ENCODE measurements around the gene RAB3GAP1. TPM values are rescaled to one million over a fixed set of nuclear protein-coding genes. Genes with fewer than 3 reads are reported as not detected.
"Not testable (repeated sequence)": the region's sequence is repeated elsewhere in the genome, so short reads cannot be mapped to it uniquely, and the experiment has no call there.

RAB3GAP1 gene
- total RNA-seq, 1 donor from 2014 or later: 25.4 TPM

DNA sequence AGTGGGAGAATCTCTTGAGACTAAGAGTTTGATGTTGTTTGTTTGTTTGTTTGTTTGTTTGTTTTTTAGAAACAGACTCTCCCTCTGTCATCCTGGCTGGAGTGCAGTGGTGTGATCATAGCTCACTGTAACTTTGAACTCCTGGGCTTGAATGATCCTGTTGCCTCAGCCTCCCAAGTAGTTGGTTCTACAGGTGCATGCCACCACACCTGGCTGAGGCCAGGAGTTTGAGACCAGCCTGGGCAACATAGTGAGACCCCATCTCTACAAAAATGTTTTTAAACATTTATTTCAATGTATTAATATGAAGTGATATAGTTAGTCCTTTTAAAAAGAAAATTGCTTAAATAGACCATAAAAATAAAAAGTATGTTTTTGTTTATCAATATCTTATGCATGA, 40.5 kb upstream of the RAB3GAP1 start:
- no peak overlapping the region for H3K4me3 ChIP-seq (ENCODE audit: low read depth, low read length)
- DNase-seq (ENCODE audit: low read depth): no peak
- TF ChIP-seq, protein P1, sequence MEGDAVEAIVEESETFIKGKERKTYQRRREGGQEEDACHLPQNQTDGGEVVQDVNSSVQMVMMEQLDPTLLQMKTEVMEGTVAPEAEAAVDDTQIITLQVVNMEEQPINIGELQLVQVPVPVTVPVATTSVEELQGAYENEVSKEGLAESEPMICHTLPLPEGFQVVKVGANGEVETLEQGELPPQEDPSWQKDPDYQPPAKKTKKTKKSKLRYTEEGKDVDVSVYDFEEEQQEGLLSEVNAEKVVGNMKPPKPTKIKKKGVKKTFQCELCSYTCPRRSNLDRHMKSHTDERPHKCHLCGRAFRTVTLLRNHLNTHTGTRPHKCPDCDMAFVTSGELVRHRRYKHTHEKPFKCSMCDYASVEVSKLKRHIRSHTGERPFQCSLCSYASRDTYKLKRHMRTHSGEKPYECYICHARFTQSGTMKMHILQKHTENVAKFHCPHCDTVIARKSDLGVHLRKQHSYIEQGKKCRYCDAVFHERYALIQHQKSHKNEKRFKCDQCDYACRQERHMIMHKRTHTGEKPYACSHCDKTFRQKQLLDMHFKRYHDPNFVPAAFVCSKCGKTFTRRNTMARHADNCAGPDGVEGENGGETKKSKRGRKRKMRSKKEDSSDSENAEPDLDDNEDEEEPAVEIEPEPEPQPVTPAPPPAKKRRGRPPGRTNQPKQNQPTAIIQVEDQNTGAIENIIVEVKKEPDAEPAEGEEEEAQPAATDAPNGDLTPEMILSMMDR (conservative IDR thresholded peaks at IDR 0.05; ENCODE audit: low read depth, low read length): no peak

DNA sequence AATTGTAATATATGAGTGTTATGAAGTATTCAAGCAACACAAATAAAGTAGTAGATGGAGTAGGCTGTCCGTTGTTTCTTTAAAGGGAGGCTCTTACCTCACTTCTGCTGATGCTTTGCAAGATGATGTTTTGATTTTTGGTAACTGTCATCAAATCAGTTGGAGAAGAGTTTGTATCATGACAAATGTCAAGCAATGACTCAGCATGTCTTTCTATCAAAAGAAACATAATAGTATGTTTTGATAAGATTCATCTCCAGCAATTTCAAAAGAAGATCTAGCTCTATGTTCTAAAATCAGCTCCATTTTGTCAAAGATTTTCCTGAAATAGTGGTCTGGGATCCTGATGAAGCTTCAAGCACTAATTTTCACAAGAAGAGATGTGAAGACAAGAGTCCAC, 30.5 kb upstream of the RAB3GAP1 start:
- TF ChIP-seq, protein P1 (conservative IDR thresholded peaks at IDR 0.05; ENCODE audit: low read depth, low read length): no peak
- no peak for DNase-seq (ENCODE audit: low read depth)
- no peak overlapping the region for H3K4me3 ChIP-seq (ENCODE audit: low read depth, low read length)

DNA sequence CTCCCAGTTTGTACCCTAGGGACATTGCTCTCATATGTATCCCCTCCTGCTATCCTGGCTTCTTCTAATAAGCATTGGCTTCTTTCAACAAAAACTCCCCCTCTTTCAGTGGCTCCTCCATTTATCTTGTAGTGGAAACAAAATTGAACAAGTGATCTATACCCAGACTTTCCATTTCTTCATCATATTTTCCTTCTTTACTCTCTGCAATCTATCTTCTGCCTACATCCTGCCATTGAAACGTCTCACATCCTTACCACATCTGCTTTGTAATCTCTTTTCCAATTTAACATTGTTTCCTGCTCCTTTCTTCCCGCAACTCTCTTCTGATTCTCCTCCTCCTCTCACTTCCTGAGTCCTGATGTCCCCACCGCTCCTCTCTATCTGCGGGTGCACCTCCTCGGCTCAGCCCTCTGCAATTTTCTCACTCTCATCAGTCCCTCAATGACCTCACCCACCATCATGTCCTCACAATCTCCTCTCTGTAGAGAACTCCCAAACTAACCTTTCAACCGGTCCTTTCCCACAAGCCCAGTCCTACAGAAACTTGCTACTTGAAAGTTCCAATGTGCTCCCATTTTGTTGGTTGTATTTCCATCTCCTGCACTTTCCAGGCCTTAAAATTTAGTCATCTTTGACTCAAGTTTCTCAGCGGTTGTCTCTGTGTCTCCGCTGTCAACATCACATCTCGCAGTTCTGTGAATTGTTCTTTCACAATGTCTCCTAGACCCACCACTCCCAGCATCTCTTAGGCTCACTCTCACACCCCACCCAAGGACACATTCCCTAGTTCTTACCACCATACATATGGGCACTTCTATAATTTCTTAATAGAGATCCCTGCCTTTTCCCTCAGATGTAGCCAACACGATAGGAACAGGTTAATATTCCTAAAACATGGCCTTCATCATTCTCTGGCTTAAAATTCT, 28.9 kb upstream of the RAB3GAP1 start:
- TF ChIP-seq, protein P1 (conservative IDR thresholded peaks at IDR 0.05; ENCODE audit: low read depth, low read length): no peak
- no peak overlapping the region for H3K4me3 ChIP-seq (ENCODE audit: low read depth, low read length)
- DNase-seq (ENCODE audit: low read depth): no peak

DNA sequence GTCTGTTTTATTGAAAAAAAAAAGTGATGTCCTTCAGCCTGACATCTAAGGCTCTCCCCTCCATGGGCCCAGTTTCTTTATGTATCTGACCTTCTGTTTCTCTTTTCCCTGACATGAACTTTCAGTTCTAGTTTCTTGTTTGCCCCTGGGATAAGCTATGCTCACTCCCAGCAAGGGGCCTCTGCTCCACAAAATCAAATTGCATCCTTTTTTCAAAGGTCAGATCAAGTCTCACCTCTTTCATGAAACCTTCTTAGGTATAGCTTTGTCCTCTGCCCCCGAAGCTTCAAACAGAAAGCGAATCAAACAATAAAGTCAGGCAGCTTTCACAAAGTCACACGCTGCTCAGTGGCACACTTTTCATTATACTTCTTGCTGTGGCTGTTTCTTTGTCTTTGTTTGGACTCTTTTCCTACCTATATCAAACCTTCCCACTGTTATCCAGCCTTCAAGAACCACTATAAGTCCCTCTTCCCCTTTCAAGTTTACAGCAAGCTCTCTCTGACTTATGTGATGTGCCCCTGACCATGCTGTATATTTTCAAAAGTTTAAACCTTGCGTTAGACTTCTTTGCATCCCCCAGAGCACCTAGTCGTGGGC, 28.1 kb upstream of the RAB3GAP1 start:
- TF ChIP-seq, protein P1 (conservative IDR thresholded peaks at IDR 0.05; ENCODE audit: low read depth, low read length): no peak
- no peak for DNase-seq (ENCODE audit: low read depth)
- no peak overlapping the region for H3K4me3 ChIP-seq (ENCODE audit: low read depth, low read length)

DNA sequence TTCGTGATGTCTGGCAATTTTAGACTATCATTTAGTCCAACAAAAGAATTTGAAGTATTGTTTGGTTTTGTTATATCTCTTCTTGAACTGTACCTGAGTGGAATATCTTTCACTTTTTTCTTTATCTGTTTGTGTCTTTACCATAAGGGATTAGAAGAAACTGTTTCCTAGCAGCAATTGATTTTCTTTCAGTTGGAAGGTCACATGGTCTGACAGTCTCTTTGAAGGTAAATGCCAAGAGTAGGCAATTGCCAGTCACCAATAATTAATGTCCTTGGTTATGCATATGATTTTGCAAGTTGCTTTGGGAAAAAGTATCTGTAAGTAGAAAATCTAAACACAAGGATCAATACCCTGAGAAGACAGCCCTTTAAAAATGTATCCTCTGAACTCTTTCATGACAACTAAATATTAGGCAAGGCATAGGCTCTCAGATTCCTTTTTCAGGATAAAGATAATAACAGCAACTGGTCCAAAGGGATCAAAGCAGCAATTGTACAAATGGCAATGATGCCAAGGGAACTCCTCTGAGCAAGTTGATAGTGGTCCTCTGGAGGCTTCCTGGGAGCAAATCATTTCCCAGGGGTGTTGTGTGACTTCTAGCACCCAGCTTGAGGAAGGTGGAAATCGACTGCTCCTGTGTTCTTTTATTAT, 22.5 kb upstream of the RAB3GAP1 start:
- H3K4me3 ChIP-seq (ENCODE audit: low read depth, low read length): no peak overlapping the region
- no peak for DNase-seq (ENCODE audit: low read depth)
- TF ChIP-seq, protein P1 (conservative IDR thresholded peaks at IDR 0.05; ENCODE audit: low read depth, low read length): no peak

DNA sequence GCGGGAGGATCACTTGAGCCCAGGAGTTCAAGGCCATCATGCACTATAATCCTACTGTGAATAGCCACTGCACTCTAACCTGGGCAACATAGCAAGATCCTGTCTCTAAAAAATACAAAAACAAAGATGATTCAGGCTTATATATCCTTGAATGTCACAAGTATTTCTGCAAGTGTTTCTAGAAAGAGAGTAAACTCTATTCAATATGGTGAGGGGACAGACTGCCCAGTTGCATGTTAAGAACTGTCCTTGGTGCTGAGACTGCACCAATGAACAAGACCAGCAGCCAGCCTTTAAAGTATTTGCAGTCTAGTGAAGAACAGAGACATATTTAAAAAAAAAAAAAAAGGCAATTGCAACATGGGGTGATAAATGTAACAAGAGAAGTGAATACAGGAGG, 21.3 kb upstream of the RAB3GAP1 start:
- no peak for DNase-seq (ENCODE audit: low read depth)
- TF ChIP-seq, protein P1 (conservative IDR thresholded peaks at IDR 0.05; ENCODE audit: low read depth, low read length): no peak

DNA sequence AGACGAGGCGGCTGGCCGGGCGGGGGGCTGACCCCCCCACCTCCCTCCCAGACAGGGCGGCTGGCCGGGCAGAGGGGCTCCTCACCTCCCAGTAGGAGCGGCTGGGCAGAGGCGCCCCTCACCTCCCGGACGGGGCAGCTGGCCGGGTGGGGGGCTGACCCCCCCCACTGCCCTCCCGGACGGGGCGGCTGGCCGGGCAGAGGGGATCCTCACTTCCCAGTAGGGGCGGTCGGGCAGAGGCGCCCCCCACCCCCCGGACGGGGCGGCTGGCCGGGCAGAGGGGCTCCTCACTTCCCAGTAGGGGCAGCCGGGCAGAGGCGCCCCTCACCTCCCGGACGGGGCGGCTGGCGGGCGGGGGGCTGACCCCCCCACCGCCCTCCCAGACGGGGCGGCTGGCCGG, 18.9 kb upstream of the RAB3GAP1 start:
- H3K4me3 ChIP-seq (ENCODE audit: low read depth, low read length); DNase-seq (ENCODE audit: low read depth): not testable (repeated sequence)

More for the DNA sequence above, 21.3 kb upstream of the RAB3GAP1 start:
- no peak overlapping the region for H3K4me3 ChIP-seq (ENCODE audit: low read depth, low read length)

Measured in epithelial cell of proximal tubule (primary cell).